ENCODE measurements around the gene KLHL21.
"Not testable (repeated sequence)": the region's sequence is repeated elsewhere in the genome, so short reads cannot be mapped to it uniquely, and the experiment has no call there.

The KLHL21 gene

GRCh38 chr1:6637770-6638169 lies 35.1 kb upstream of the KLHL21 start:
- H3K4me3 ChIP-seq (replicated peaks; ENCODE audit: low read depth, low read length): no peak overlapping the region
- DNase-seq (ENCODE audit: extremely low read depth, low read depth): no peak
- no peak for TF ChIP-seq CTCF (IDR thresholded peaks at IDR 0.05; ENCODE audit: low read depth, low read length, missing control alignments)

GRCh38 chr1:6636778-6637177 lies 34.1 kb upstream of the KLHL21 start:
- not testable (repeated sequence) for DNase-seq (ENCODE audit: extremely low read depth, low read depth); H3K4me3 ChIP-seq (replicated peaks; ENCODE audit: low read depth, low read length)

- no peak for TF ChIP-seq CTCF (IDR thresholded peaks at IDR 0.05; ENCODE audit: low read depth, low read length, missing control alignments)
- no peak overlapping the region for H3K4me3 ChIP-seq (replicated peaks; ENCODE audit: low read depth, low read length)
- no peak for DNase-seq (ENCODE audit: extremely low read depth, low read depth)
These were observed 33.5 kb upstream of the KLHL21 start for GRCh38 chr1:6635910-6636760.

- no peak overlapping the region for H3K4me3 ChIP-seq (replicated peaks; ENCODE audit: low read depth, low read length)
- DNase-seq (ENCODE audit: extremely low read depth, low read depth): no peak
- no peak for TF ChIP-seq CTCF (IDR thresholded peaks at IDR 0.05; ENCODE audit: low read depth, low read length, missing control alignments)
These were observed 32.7 kb upstream of the KLHL21 start for GRCh38 chr1:6635161-6635909.

- no peak for DNase-seq (ENCODE audit: extremely low read depth, low read depth)
- no peak overlapping the region for H3K4me3 ChIP-seq (replicated peaks; ENCODE audit: low read depth, low read length)
- peak; percentile 62 for TF ChIP-seq CTCF (IDR thresholded peaks at IDR 0.05; ENCODE audit: low read depth, low read length, missing control alignments)
These were observed 31.8 kb upstream of the KLHL21 start for GRCh38 chr1:6634371-6635052.

GRCh38 chr1:6632588-6633514 lies 30.2 kb upstream of the KLHL21 start:
- no peak for DNase-seq (ENCODE audit: extremely low read depth, low read depth)
- TF ChIP-seq CTCF (IDR thresholded peaks at IDR 0.05; ENCODE audit: low read depth, low read length, missing control alignments): no peak
- H3K4me3 ChIP-seq (replicated peaks; ENCODE audit: low read depth, low read length): no peak overlapping the region
